HG03159 (cell line): ENCODE data around the gene LAMA2.

Experiments used
- ATAC-seq: cut with Tn5 transposase; IDR thresholded peaks from one replicate; pipeline ENCODE4 v1.9.1; 2021; ENCODE audit warnings: mild to moderate bottlenecking, moderate library complexity; ENCODE audit not compliant: unreplicated experiment

The LAMA2 gene, protein sequence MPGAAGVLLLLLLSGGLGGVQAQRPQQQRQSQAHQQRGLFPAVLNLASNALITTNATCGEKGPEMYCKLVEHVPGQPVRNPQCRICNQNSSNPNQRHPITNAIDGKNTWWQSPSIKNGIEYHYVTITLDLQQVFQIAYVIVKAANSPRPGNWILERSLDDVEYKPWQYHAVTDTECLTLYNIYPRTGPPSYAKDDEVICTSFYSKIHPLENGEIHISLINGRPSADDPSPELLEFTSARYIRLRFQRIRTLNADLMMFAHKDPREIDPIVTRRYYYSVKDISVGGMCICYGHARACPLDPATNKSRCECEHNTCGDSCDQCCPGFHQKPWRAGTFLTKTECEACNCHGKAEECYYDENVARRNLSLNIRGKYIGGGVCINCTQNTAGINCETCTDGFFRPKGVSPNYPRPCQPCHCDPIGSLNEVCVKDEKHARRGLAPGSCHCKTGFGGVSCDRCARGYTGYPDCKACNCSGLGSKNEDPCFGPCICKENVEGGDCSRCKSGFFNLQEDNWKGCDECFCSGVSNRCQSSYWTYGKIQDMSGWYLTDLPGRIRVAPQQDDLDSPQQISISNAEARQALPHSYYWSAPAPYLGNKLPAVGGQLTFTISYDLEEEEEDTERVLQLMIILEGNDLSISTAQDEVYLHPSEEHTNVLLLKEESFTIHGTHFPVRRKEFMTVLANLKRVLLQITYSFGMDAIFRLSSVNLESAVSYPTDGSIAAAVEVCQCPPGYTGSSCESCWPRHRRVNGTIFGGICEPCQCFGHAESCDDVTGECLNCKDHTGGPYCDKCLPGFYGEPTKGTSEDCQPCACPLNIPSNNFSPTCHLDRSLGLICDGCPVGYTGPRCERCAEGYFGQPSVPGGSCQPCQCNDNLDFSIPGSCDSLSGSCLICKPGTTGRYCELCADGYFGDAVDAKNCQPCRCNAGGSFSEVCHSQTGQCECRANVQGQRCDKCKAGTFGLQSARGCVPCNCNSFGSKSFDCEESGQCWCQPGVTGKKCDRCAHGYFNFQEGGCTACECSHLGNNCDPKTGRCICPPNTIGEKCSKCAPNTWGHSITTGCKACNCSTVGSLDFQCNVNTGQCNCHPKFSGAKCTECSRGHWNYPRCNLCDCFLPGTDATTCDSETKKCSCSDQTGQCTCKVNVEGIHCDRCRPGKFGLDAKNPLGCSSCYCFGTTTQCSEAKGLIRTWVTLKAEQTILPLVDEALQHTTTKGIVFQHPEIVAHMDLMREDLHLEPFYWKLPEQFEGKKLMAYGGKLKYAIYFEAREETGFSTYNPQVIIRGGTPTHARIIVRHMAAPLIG (N-terminal part only)

DNA sequence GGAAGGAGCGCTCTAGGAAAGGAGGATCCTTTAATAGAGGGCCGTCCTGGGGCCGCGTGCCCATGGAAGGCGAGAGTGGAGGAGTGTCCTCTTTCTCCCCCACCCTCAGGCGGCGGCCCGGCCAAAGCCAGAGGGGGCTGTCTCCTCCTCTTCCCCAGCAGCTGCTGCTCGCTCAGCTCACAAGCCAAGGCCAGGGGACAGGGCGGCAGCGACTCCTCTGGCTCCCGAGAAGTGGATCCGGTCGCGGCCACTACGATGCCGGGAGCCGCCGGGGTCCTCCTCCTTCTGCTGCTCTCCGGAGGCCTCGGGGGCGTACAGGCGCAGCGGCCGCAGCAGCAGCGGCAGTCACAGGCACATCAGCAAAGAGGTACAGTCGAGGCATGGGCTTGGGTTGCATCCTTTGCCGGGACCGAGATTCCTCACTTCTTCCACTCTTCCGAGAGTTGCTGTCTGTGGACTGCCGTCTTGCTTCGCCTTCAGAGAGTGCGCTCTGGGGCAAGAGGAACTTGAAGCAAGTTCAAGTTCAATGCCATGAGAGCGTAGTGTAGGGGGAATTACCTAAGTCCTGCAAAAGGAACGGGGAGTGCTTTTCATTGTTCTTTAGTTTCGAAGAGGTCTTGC lies at the start of gene LAMA2:
Gene LAMA2, plus strand, starts transcription at position 148 of the 621 bp plus-strand sequence. Its CDS starts 108 bp downstream, at position 256.
- no peak for ATAC-seq

DNA sequence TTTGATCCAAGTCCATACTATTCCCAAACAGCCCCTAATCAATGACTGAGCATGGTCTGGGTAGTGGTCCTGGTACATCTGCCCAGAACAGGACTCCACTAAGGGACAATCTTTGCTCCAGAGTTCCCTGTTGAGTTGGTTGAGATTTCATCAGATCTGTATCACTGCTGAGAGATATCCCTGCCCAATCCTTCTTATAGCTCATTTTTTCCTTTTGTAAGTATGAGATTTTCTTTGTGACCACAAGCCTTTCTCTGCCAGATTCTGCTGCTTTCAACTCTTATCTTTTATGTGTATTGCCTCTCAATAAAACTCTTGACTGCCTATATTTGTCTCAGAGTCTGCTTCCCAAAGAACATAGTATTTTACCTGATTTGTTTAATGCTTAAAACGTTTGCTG lies 46.2 kb upstream of the LAMA2 start:
- ATAC-seq = no peak

DNA sequence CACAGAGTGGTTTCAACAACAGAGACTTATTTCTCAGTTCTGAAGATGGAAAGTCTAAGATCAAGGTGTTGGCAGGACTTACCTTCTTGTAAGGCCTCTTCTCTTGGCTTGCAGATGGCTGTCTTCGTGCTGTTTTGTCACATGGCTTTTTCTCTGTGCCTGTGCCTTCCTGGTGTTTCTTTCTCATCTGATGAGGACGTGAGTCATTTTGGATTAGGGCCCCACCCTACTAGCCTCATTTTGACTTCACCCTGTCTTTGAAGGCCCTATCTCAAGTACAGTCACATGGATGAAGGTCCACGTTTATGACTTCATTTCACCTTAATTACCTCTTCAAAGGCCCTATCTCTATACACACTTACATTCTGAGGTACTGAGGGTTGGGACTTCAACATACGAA lies 41.4 kb upstream of the LAMA2 start:
- no peak for ATAC-seq

DNA sequence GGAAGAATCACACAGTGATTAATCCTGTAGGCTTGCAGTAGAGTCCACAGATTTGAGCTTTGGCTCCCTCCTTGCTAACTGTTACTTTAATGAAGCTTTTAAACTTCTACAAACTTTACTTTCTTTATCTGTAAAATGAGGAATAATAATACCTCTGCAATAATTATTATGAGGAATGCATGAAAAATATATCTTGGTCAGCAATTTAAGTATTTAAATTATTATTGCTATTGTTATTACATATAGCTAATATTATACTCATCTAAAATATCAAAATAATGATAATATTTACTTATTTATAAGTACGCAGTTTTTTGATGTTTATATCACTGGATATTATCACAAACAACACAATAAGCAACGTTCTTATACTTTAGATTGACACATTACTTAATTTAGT lies 38.3 kb upstream of the LAMA2 start:
- no peak for ATAC-seq

DNA sequence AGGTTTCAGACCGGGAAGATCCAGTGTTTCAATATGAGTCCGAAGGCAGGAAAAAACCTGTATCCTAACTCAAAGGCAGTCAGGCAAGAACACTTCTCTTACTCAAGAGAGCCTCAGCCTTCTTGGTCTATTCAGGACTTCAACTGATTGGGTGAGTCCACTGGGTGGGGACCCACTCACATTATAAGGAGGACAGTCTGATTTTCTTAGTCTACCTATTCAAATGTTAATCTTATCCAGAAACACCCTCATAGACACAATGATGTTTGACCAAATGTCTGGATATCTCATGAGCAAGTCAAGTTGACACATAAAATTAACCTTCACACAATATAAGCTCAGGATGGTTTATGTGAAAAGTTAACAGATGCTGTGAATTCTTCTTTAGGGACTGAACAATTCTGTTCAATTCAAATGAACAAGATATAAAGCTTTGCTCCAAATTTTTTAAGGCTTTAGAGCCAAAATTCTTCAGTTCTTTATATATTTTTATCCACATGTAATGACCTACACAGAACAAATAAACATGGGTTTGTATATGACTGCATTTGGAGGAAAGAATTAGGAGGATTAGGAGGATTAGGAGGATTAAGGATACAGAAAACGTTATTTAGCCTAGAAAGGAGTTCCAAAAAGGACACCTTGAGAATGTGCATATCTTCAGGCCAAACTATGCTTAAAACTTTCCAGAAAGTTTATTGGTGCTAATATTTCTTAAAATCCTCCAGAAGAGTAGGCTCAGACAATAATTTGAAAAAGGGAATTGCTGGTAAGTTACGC lies 35.3 kb upstream of the LAMA2 start:
- ATAC-seq = no peak

DNA sequence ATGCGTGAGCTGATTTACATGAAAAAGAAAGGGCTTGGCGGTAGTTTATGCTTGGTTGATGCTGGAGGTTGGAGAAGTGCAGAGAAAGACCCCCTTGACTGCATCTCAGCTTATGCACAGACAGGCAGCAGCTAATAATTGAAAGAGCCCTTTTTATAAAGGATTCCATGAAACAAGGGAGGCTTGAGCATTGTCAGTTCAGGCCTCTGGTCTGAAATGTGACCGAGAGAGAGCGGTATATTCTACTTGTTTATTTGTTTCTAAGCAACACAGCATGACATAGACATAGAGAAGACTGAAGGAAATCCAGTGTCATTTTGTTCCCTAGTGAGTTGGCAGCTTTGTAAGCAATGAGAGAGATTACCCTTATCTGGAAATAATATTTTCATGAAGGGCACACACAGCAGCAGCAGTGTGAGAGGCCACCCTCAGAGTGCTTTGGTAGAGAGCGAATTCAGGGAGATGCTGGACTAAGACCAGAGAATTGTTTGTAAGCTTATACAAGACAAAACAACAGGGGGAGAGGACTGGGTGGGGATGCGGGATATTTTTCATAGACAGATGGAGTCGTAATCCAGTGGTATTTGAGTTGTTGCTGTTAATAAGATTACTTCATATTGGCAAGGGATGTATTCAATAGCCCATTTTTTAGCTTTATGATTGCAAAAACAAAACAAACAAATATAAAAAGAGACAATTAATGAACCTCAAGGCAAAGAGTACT lies 34.6 kb upstream of the LAMA2 start:
- no peak for ATAC-seq

DNA sequence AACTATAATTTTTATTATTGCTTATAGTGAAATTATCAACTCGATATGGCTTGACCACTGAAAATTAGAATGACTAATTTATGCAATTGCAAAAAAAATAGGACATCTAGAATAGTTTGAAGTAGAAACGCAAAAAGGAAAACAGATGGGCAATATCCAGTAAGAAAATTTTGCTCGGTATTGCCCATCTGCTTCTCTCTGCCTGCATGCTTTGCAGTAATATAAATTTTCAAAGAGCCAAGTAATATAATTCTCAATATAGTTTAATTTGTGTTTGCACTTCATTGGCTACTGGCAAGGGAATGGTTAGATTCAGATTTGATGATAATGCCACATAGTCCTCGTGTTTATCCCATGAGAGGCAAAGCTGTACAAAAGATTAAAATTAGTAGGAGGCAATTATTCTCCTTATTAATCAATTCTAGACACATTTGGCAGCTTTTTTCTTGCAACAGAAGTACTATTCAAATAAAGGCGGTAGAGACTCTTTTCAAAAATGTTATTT lies 27.3 kb upstream of the LAMA2 start:
- no peak for ATAC-seq

DNA sequence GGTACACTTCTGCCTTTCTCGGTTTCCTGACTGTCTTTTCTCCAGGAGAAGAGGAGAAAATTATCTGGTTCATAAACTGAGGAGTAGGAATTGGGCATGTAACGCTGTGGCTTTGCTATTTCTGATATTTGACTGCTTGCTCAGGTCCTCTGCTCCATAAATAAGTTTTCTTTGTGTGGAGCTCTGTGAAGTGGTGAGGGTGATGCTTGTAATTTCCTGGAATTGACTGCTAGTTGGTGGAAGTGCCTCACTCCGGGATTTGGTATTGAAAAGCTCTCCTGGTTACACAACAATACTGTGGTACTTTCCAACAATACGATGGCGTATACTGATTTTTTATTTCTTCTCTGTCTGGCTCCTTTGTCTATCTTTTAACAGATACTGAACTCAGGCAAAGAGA lies 25.1 kb upstream of the LAMA2 start:
- no peak for ATAC-seq

DNA sequence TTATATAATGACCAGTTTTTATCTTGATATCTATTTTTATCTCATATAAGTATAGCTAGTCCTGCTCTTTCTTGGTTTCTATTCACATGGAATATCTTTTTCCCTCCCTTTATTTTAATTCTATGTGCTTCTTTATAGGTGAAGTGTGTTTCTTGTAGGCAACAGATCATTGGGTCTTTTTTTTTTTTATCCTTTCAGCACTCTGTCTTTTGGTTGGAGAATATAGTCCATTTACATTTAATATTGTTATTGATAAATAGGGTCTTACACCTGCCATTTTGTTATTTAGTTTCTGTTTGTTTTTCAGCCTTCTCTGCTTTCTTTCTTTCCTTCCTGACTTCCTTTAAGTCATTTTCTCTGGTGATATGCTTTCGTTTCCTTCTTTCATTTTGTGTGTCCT lies 22.2 kb upstream of the LAMA2 start:
- no peak for ATAC-seq

DNA sequence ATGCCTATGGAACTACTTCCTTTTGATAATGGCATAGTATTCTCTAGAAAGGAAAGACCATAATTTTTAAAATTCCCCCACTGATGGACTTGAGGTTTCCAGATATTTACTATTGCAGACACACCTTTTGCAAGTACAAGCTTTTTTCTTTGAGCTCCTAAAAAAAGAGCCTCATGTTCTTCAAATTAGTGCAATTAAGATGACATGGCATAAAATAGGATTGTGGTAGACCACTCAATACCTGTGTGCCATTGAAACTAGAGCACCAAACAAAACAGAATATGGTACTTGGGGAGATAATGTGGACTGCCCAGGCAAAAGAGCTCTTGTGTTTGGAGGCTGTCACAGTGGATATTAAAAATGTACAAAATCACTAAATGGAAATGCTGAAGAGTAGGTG lies 19.0 kb upstream of the LAMA2 start:
- ATAC-seq = no peak

DNA sequence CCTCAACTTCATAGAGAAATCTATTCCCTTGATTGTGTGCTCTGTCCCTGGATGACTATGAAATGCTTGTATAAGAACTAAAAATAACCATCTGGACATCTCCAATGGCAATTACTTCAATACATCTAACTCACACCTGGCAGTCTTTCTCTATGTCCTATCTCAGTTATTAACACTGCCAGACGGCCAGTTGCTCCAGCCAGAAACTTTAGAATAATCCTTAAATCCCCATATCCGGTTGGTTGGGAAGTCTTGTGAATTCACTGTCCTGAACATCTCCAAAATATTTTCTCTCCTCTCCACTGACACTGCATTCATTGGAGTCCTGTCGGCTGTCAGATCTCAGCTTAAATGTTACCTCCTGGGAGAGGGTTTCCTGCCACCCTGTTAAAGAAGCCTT lies 12.2 kb upstream of the LAMA2 start:
- no peak for ATAC-seq

DNA sequence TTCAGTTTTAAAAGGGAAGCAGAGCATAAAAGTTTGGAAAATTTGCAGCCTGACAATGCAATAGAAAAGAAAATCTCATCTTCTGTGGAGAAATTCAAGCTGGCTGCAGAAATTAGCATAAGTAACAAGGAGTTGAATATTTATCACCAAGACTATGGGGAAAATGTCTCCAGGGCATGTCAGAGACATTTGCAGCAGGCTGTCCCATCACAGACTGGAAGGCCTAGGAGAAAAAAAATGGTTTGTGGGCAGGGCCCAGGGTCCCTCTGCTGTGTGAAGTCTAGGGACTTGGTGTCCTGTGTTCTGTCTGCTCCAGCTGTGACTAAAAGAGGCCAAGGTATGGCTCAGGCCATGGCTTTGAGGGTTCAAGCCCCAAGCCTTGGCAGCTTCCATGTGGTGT lies 8.1 kb upstream of the LAMA2 start:
- ATAC-seq = no peak

DNA sequence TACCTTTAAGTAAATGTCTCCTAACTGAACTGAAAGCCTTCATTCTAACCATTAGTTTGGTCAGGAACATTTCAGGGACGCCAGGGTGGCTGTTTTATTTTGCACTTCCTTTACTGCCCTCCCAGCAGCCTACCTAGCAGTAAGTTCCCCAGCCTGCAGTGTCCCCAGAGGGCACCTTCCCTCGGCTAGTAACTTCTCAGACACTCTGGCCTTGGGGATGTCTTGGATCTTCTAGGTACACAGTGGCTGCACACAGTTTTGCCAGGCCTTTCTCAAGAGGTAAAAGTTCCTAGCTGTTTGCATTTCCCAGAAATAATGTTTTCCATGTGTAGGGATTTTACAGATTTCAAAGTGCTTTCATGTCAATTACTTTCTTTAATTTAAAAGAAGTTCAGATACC lies 378 bp upstream of the LAMA2 start:
- no peak for ATAC-seq

DNA sequence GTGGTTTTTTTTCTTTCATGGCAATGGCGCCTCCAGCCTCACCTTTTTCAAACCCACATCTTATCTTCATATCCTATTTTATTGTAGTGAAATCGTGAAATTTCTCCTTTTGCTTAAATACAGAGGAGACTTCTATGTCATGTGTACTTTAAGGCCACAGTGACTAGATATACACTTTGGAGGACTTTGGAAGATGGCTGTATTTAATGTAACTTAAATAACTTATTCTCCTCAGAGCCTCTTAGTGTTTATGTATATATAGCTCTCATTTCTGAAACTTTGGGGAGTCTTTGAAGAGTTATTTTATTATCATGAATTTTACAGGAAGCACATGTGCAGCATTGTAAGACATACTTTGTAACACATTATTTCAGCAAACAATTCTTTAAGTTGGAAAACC lies 968 bp downstream of the LAMA2 start:
- ATAC-seq = no peak

DNA sequence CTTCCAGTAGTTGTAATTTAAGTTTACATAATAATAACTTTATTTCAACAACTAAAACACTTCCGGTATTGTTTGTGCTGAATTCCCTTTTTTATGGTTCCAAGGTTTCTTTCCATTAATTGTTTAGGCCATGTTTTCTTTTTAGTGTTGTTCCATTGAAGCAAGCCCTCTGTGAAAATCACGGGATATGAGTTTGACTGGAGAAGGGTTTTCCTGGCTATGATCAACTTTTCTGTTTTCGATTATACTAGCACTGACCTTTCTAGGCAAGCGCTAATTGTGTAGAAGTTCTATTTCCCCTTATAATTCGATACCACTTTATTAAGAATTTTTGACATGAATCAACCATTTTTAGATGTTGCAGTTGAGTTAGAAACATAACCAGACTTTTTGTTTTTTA lies 2.4 kb downstream of the LAMA2 start:
- ATAC-seq = no peak

DNA sequence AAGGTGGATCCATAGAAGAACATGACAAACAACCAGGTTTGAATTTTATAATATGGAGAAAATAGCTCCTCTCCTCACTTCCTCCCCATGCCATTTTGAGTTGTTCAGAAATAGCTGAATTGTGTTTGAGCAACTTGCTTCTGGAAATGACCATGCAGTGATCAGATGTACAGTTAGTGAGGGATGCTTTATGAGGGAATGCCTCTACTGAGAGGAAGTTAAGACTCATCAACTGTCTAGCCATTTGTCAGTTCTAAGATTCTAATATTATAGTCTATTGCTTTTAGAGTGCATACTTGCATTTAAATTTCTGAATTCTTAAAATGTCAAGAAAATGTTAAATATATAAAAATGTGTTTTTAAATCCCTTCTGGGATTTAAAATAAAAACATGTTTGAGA lies 3.8 kb downstream of the LAMA2 start:
- no peak for ATAC-seq

DNA sequence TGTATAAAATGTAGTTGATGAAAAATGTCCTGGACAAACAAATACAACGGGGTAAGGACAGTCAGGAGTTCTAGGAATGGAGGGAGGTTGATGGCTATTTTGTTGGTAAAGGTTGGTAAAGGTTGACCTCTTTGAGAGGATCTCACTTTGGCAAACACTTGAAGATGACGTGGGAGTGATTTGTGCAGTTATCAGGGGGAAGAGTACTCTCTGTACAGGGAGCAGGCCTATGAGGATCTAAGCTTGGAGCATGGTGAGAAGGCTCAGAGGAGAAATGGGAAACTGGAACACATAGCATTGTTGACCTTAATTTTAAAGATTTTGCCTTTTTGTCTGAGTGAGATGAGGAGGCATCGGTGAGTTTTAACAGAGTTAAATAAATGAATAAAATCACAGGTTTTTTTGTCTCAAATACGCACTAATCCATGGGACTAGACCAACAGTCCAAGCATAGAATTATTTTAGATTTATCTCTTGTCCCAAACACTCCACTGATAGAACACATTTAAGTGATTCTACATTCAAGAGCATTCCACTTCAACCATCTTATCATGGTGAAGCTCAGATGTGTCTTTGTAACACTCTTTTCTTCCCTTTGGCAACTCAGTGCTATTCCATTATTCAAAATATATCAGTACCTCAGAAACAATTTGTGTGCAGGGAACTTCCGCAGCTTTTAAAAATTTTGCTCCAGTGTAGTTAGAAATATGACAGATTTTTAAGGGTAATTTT lies 5.7 kb downstream of the LAMA2 start:
- ATAC-seq = no peak

DNA sequence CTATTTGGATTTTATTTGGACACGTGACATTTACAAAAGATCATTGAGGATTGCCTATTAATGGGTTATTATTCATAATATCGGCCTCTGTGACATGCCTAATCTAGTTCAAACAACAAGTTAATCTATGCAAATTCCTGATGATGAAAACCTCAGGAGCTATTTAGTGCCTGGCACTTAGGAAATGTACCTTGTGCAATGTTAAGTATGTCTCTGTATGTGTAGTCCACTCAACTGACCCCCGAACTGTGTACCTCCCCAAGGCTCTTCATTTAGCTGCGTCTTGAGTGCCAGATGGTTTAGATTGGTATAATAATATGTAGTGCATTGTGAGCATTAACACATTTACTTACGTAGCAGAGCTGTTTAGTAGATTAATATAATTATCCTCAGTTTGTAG lies 6.9 kb downstream of the LAMA2 start:
- ATAC-seq = no peak

DNA sequence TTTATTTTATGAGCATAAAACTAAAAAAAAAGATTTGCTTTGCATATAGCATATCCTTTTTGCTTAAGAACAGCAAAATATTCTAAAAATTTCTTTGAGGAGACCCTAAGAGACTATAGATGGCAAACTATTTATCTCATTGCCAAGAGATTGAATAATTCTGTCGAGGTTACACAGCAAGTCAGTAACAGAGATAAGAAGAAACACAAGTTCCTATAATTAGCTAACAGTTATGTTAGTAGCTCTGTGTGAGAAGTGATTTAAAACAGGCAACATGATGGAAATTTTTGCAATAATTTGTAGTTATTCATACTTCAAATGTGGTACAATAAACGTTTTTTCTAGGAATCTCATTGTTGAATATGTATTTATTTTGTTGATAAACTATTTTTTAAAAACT lies 9.1 kb downstream of the LAMA2 start:
- ATAC-seq = no peak
